OCI-LY3 (cell line): Measurements from ENCODE around the gene CACNA1A.

Source experiments
- H2AFZ ChIP-seq: fragments of 200-600, 300-600 bp; shearing (Covaris generic); 2 replicates; pipeline ENCODE4 v1.6.0; 2014; ENCODE audit warnings: antibody characterized with exemption, low read depth, low read length
- H3K27ac ChIP-seq: fragments of 200-600, 300-600 bp; sonication (generic); 2 replicates; pipeline ENCODE4 v1.5.1; 2014; ENCODE audit warnings: mild to moderate bottlenecking, low read length, moderate library complexity, mixed read lengths
- H3K27me3 ChIP-seq: fragments of 200-600, 300-600 bp; sonication (generic); 2 replicates; pipeline ENCODE4 v1.6.1; 2014; ENCODE audit warnings: low read depth, low read length, mixed read lengths
- H3K36me3 ChIP-seq: fragments of 200-600, 300-600 bp; sonication (generic); replicated peaks from 2 replicates; pipeline ENCODE3; 2014; ENCODE audit warnings: low read depth, low read length, mixed read lengths
- H3K4me1 ChIP-seq: fragments of 300-600, 200-600 bp; sonication (generic); 2 replicates; pipeline ENCODE4 v1.6.1; 2014; ENCODE audit warnings: low read length, mixed read lengths
- H3K4me2 ChIP-seq: fragments of 200-600, 300-600 bp; sonication (generic); 2 replicates; pipeline ENCODE4 v1.6.1; 2014; ENCODE audit warnings: low read length, mixed read lengths
- H3K4me3 ChIP-seq: fragments of 300-600, 200-600 bp; sonication (generic); 2 replicates; pipeline ENCODE4 v1.5.1; 2014; ENCODE audit warnings: antibody characterized with exemption, mild to moderate bottlenecking, low read length, moderate library complexity
- H3K79me2 ChIP-seq: fragments of 300-600, 200-600 bp; shearing (Covaris generic); 2 replicates; pipeline ENCODE4 v1.6.1; 2014; ENCODE audit warnings: mild to moderate bottlenecking, low read length, mixed read lengths
- H3K9ac ChIP-seq: fragments of 300-600, 200-600 bp; shearing (Covaris generic); 2 replicates; pipeline ENCODE4 v1.6.0; 2014; ENCODE audit warnings: mild to moderate bottlenecking, low read length, moderate library complexity
- H3K9me3 ChIP-seq: fragments of 200-600, 300-600 bp; shearing (Covaris generic); 2 replicates; pipeline ENCODE4 v1.6.1; 2014; ENCODE audit warnings: low read length, mixed read lengths; ENCODE audit not compliant: insufficient read depth
- H4K20me1 ChIP-seq: fragments of 200-600, 300-600 bp; sonication (generic); 2 replicates; pipeline ENCODE4 v1.6.1; 2016; ENCODE audit warnings: low read length, mixed read lengths; ENCODE audit not compliant: insufficient read depth
- EZH2phosphoT487 ChIP-seq: fragments of 200-600 bp; shearing (Covaris generic); IDR thresholded peaks from 2 replicates; pipeline ENCODE4 v1.6.1; 2018; ENCODE audit warnings: antibody characterized with exemption, mixed run types, low read depth
- TF ChIP-seq, protein P1 (sequence below): fragments of 200-600, 300-600 bp; sonication (generic); IDR thresholded peaks from 2 replicates; pipeline ENCODE4 v1.5.1; 2014; ENCODE audit warnings: antibody characterized with exemption, low read length, low read depth

Gene CACNA1A

GRCh38 chr19:13460045-13460444, 46.2 kb downstream of the CACNA1A start:
- Histone ChIP-seq H3K9me3 (no peaks in the 10 kb centered on the region), H3K4me2 (no peak overlapping the region), H3K4me1 (no peaks in the 10 kb centered on the region), H3K9ac (no peak overlapping the region), H3K27me3 (peaks cover 21% of the 10 kb centered on the region), H3K36me3 (no peaks in the 10 kb centered on the region), H4K20me1 (peaks cover 7% of the 10 kb centered on the region; the same call in 1 of the 2 replicates), H2AFZ (no peak overlapping the region), H3K27ac (no peak overlapping the region), H3K79me2 (no peaks in the 10 kb centered on the region), H3K4me3 (no peak overlapping the region)
- TF ChIP-seq, protein P1, sequence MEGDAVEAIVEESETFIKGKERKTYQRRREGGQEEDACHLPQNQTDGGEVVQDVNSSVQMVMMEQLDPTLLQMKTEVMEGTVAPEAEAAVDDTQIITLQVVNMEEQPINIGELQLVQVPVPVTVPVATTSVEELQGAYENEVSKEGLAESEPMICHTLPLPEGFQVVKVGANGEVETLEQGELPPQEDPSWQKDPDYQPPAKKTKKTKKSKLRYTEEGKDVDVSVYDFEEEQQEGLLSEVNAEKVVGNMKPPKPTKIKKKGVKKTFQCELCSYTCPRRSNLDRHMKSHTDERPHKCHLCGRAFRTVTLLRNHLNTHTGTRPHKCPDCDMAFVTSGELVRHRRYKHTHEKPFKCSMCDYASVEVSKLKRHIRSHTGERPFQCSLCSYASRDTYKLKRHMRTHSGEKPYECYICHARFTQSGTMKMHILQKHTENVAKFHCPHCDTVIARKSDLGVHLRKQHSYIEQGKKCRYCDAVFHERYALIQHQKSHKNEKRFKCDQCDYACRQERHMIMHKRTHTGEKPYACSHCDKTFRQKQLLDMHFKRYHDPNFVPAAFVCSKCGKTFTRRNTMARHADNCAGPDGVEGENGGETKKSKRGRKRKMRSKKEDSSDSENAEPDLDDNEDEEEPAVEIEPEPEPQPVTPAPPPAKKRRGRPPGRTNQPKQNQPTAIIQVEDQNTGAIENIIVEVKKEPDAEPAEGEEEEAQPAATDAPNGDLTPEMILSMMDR = no peak
- TF ChIP-seq EZH2phosphoT487 = no peak

- no peak overlapping the region for H3K4me2 ChIP-seq
- no peak for TF ChIP-seq EZH2phosphoT487
- TF ChIP-seq, protein P1 = no peak
- peaks cover 21% of the 10 kb centered on the region for H3K27me3 ChIP-seq
- no peaks in the 10 kb centered on the region for H3K79me2 ChIP-seq
- H3K9ac ChIP-seq = no peak overlapping the region
- no peaks in the 10 kb centered on the region for H3K36me3 ChIP-seq
- H4K20me1 ChIP-seq = peaks cover 7% of the 10 kb centered on the region; the same call in 1 of the 2 replicates
- no peak overlapping the region for H2AFZ ChIP-seq
- no peak overlapping the region for H3K27ac ChIP-seq
- no peaks in the 10 kb centered on the region for H3K4me1 ChIP-seq
- no peak overlapping the region for H3K4me3 ChIP-seq
- no peaks in the 10 kb centered on the region for H3K9me3 ChIP-seq
These were observed 46.9 kb downstream of the CACNA1A start for GRCh38 chr19:13459351-13459750.

GRCh38 chr19:13451434-13451995, 54.8 kb downstream of the CACNA1A start:
- no peaks in the 10 kb centered on the region for H3K4me1 ChIP-seq
- no peak overlapping the region for H3K27ac ChIP-seq
- no peak overlapping the region for H3K4me3 ChIP-seq
- no peaks in the 10 kb centered on the region for H3K36me3 ChIP-seq
- no peaks in the 10 kb centered on the region for H4K20me1 ChIP-seq
- no peak overlapping the region for H3K9ac ChIP-seq
- no peaks in the 10 kb centered on the region for H3K79me2 ChIP-seq
- no peak overlapping the region for H2AFZ ChIP-seq
- H3K9me3 ChIP-seq = peaks cover 7% of the 10 kb centered on the region; the same call in 1 of the 2 replicates
- H3K27me3 ChIP-seq = 0 out of 2 replicates have a peak, but pooled peaks cover 3% of the 10 kb centered on the region
- TF ChIP-seq, protein P1 = no peak
- no peak overlapping the region for H3K4me2 ChIP-seq

GRCh38 chr19:13447978-13448377, 58.3 kb downstream of the CACNA1A start:
- H3K4me1 ChIP-seq = no peaks in the 10 kb centered on the region
- peaks cover 7% of the 10 kb centered on the region; the same call in 1 of the 2 replicates for H3K9me3 ChIP-seq
- TF ChIP-seq, protein P1 = no peak
- no peak for TF ChIP-seq EZH2phosphoT487

More at GRCh38 chr19:13447978-13448377, 58.3 kb downstream of the CACNA1A start:
- H4K20me1 ChIP-seq = peaks cover 4% of the 10 kb centered on the region; the same call in 1 of the 2 replicates
- no peaks in the 10 kb centered on the region for H3K27me3 ChIP-seq
- H3K79me2 ChIP-seq = no peaks in the 10 kb centered on the region
- H3K4me3 ChIP-seq = no peak overlapping the region
- H3K4me2 ChIP-seq = no peak overlapping the region
- H3K36me3 ChIP-seq = no peaks in the 10 kb centered on the region
- no peak overlapping the region for H2AFZ ChIP-seq
- H3K27ac ChIP-seq = no peak overlapping the region
- H3K9ac ChIP-seq = no peak overlapping the region
